Heart left ventricle (tissue), 16 donors: ENCODE results near the gene THADA. TPM values are rescaled to one million over a fixed set of nuclear protein-coding genes. Genes with fewer than 3 reads are reported as not detected.
A peak's percentile ranks its signal among the peaks of the same experiment; 100 is the strongest.

Experiments used
- ATAC-seq, 4 donors: fragments of 200-7000 bp; cut with Tn5 transposase; one replicate each; pipeline ENCODE4 v1.9.1; 2020 to 2022; ENCODE audit warnings: moderate library complexity in 4 of 4, mild to moderate bottlenecking in 3 of 4, moderate number of reproducible peaks in 1 of 4
- DNase-seq, 5 donors: peaks; one replicate each; pipeline ENCODE4 v3.0.0-alpha.2; 2020
- H3K27ac ChIP-seq, 12 donors: fragments of 200-600 bp; sonication (generic) in 4 of 12; one replicate each; pipeline versions ENCODE4 v1.5.0 to v1.8.0; 2016 to 2022; ENCODE audit warnings: mild to moderate bottlenecking in 2 of 12
- H3K27me3 ChIP-seq, 9 donors: fragments of 200-600 bp; sonication (generic) in 2 of 9; one replicate each; pipeline versions ENCODE4 v1.5.1 to v1.8.0; 2016 to 2022; ENCODE audit warnings: mild to moderate bottlenecking in 3 of 9
- H3K36me3 ChIP-seq, 9 donors: fragments of 200-600 bp; sonication (generic) in 2 of 9; one replicate each; pipeline versions ENCODE4 v1.5.0 to v1.8.0; 2018 to 2022; ENCODE audit warnings: mild to moderate bottlenecking in 2 of 9
- H3K4me1 ChIP-seq, 12 donors: fragments of 200-600 bp; sonication (generic) in 4 of 12; one replicate each; pipeline versions ENCODE4 v1.5.0 to v1.8.0; 2016 to 2022; ENCODE audit warnings: mild to moderate bottlenecking in 3 of 12
- H3K4me3 ChIP-seq, 12 donors: fragments of 200-600 bp; sonication (generic) in 4 of 12; one replicate each; pipeline versions ENCODE4 v1.5.0 to v1.8.0; 2017 to 2022; ENCODE audit warnings: mild to moderate bottlenecking in 9 of 12, moderate library complexity in 4 of 12
- H3K9me3 ChIP-seq, 12 donors: fragments of 200-600 bp; sonication (generic) in 4 of 12; one replicate each; pipeline versions ENCODE4 v1.5.0 to v1.8.0; 2016 to 2022; ENCODE audit warnings: mild to moderate bottlenecking in 1 of 12
- POLR2A ChIP-seq, 2 donors: fragments of 450-650 bp; IDR thresholded peaks; one replicate each; pipeline ENCODE4 v1.6.1; 2017; ENCODE audit warnings: antibody characterized with exemption in 2 of 2, mild to moderate bottlenecking in 2 of 2, moderate library complexity in 2 of 2
- WGBS, 4 donors: extraction: QIAGEN DNeasy Blood & Tissue Kit in 2 of 4; methylation state at CpG; one replicate each; pipeline versions ENCODE4 v1.1.5 to v1.1.7; 2013 to 2018; 5-methylcytosine and 5-hydroxymethylcytosine counted together
- intact Hi-C, 10 donors: fragments of 100-400 bp; cut with DNase I; formaldehyde crosslinking; loops; one replicate each; pipeline versions ENCODE4 v1.11.1 to v1.14.2; 2022
- polyA plus RNA-seq, 2 donors: library from polyadenylated mRNA; stranded (reverse); fragments of 200-250 nt; gene quantifications; one replicate each; pipeline ENCODE4 v1.2.3, GENCODE V29; 2013
- total RNA-seq, 9 donors: library from RNA; depleted of rRNA in 2 of 9; stranded (reverse); fragments of >200 nt in 2 of 9; fragmentation: NEBNext Ultra II Directional in 3 of 9; extraction: Animal tissue kit (Norgen Biotek cat#: 25700) in 3 of 9; gene quantifications; one replicate each; pipeline versions ENCODE4 v1.1.0 to v1.2.4, GENCODE V29; 2016 to 2023
- TF ChIP-seq, protein P1 (sequence below), 12 donors: fragments of 200-600 bp; sonication (generic) in 4 of 12; IDR thresholded peaks; one replicate each; pipeline versions ENCODE4 v1.5.0 to v1.8.0; 2018 to 2022; ENCODE audit warnings: antibody characterized with exemption in 12 of 12, mild to moderate bottlenecking in 5 of 12
- donor health status: ischemic (EF 13 %, LVEDD 7.1; RV severe dilation, severe dysfunction).
- donor health status: healthy with polysubstance abuse.
- donor health status: DM: no; HTN: yes; CAD: no.
- donor health status: DM: no; HTN: no; CAD: no.
- donor health status: ischemic (EF 25% LVEDD 6.9; RV normal size, moderate dysfunction).
- donor health status: ischemic (EF 25% LVEDD 5.7; RV mildly dilated, moderate dysfunction).
- donor health status: healthy.
- donor health status: DM: yes; HTN: yes; CAD: no.
- donor health status: ischemic (EF 35%, LVEDD 5.7; RV mildly dilated, moderate dysfunction).
- donor health status: nonischemic (EF 11% LVEDD 7.7; RV severe dilation, severe dysfunction).
- donor health status: DM: yes; HTN: yes; CAD: no.
- donor health status: PGD.
- donor health status: ischemic (EF 29% LVEDD 5.4; RV normal size, mild dysfunction).
- donor health status: nonischemic (EF 23%, LVEDD 6.1; RV moderate dilation, normal function).

Gene THADA
- total and polyA plus RNA-seq, 11 donors, result 6.8 to 21.4 (median 13.0) TPM

DNA sequence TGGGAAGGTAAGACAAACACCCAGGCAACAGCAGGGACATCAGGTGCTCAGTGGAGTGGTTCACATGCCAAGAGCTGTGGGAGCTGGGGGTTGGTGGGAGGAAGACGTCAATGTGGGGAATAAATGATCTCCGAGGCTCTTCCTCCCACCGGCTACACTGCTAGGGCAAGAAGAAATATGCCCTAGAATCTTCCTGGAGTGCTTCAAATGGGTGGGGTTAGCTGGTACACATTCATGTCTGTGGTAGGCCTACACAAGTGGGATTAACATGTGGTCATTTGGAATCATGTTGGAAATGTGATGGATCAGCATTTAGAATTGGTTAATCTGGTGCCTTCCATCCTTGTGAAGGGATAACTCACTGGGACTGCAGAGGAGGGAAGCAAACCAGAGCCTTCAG is 357.0 kb downstream of the THADA start:
- Histone ChIP-seq H3K4me1 (peaks cover 0 to 64% (median 1%) of the 10 kb centered on the region in 12 donors), H3K9me3 (no peaks in the 10 kb centered on the region), H3K27me3 (no peaks in the 10 kb centered on the region), H3K27ac (peak overlapping the region in 2 of 12 donors; percentile 56 to 95), H3K36me3 (no peaks in the 10 kb centered on the region), H3K4me3 (no peak overlapping the region)
- intact Hi-C loops, result loop anchor here in 1 of 10 donors (10.0 kb wide), 2 partner anchors 306 to 384 kb away; no protein-coding TSS in a partner anchor
- no peak for ATAC-seq
- WGBS, 4 donors, result 89 to 96% (median 94%) methylated on average over 3 of the region's 3 CpGs
- no peak for DNase-seq
- TF ChIP-seq POLR2A (IDR thresholded peaks at IDR 0.05), result no peak
- TF ChIP-seq, protein P1, sequence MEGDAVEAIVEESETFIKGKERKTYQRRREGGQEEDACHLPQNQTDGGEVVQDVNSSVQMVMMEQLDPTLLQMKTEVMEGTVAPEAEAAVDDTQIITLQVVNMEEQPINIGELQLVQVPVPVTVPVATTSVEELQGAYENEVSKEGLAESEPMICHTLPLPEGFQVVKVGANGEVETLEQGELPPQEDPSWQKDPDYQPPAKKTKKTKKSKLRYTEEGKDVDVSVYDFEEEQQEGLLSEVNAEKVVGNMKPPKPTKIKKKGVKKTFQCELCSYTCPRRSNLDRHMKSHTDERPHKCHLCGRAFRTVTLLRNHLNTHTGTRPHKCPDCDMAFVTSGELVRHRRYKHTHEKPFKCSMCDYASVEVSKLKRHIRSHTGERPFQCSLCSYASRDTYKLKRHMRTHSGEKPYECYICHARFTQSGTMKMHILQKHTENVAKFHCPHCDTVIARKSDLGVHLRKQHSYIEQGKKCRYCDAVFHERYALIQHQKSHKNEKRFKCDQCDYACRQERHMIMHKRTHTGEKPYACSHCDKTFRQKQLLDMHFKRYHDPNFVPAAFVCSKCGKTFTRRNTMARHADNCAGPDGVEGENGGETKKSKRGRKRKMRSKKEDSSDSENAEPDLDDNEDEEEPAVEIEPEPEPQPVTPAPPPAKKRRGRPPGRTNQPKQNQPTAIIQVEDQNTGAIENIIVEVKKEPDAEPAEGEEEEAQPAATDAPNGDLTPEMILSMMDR (IDR thresholded peaks at IDR 0.05), result no peak

DNA sequence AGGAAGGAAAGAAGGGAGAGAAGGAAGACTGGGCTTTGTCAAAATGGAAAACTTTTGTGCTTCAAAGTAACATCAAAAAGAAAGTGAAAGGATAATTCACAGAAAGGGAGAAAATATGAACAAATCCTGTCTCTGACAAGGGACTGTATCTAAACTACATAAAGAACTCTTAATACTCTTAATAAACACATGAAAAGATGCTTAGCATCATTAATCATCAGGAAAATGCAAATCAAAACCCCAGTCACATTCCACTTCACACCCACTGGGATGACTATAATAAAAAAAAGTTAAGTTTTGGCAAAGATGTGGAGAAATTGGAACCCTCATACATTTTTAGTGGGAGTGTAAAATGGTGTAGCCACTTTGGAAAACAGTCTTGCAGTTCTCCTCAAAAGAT is 357.7 kb downstream of the THADA start:
- H3K27ac ChIP-seq, result peak overlapping the region in 4 of 12 donors; percentile 4 to 95 (median 14)
- TF ChIP-seq, protein P1 (IDR thresholded peaks at IDR 0.05), result no peak
- TF ChIP-seq POLR2A (IDR thresholded peaks at IDR 0.05), result no peak

DNA sequence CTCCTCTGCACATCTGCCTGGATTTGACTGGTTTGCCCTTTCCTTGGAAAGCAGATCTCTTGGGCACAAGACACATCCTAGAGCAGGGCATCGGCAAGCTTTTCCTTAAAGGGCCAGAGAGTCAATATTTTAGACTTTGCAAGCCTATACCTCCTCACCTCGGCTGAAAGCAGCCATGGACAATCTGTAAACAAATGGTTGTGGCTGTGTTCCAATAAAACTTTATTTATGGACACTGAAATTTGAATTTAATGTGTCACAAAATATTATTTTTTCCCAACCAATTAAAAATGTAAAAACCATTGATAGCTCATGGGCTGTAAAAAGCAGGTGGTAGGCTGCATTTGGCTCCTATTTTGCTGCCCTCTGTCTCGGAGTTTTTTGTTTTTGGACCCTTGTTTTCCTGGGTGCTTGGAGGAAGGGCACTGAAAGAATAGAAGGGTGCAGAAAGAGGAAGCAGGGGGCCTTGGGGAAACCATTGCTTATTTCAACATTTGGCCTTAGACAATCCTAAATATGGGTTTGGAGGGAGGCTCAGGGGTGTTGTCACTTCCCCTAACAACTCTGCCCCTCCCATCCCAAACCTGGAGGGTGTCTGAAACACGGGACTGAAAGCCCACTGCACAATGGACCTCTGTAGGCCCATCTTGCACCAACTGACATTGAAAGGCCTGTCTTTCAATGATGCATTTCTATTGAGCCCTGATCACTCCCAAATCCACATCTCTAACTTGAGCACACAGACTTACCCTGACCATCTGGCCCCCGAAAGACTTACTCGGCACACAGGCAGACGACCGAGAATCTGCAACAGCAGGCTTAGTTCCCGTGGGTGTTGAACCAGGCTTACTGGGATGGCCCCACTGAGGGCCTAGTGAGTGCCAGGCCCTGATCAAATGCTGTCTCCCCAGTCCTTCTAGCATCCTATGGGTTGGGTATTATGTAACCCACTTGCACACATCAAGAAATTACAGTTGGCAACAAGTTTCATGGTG is 362.3 kb downstream of the THADA start:
- no peaks in the 10 kb centered on the region for H3K9me3 ChIP-seq
- peaks cover 0 to 27% (median 7%) of the 10 kb centered on the region in 9 donors for H3K36me3 ChIP-seq
- peak in 2 of 4 donors; percentile 31 to 55 for ATAC-seq
- H3K4me3 ChIP-seq, result no peak overlapping the region
- 85 to 87% (median 85%) methylated on average over 9 of the region's 9 CpGs for WGBS, 4 donors
- H3K27me3 ChIP-seq, result no peaks in the 10 kb centered on the region
- no peak for DNase-seq
- intact Hi-C loops, result loop anchor here in 7 of 10 donors (5.0 to 10.0 kb wide), 9 partner anchors 244 to 406 kb away; no protein-coding TSS in a partner anchor
- H3K4me1 ChIP-seq, result peaks cover 0 to 89% (median 12%) of the 10 kb centered on the region in 12 donors
- TF ChIP-seq, protein P1 (IDR thresholded peaks at IDR 0.05), result no peak
- no peak for TF ChIP-seq POLR2A (IDR thresholded peaks at IDR 0.05)
- H3K27ac ChIP-seq, result peak overlapping the region in 3 of 12 donors; percentile 6 to 73 (median 14)

More for the DNA sequence above, 357.7 kb downstream of the THADA start:
- Histone ChIP-seq H3K27me3 (no peaks in the 10 kb centered on the region), H3K4me3 (no peak overlapping the region), H3K36me3 (no peaks in the 10 kb centered on the region), H3K4me1 (peaks cover 0 to 70% (median 1%) of the 10 kb centered on the region in 12 donors), H3K9me3 (no peaks in the 10 kb centered on the region)
- intact Hi-C loops, result loop anchor here in 1 of 10 donors (10.0 kb wide), 2 partner anchors 307 to 383 kb away; no protein-coding TSS in a partner anchor
- peak in 1 of 4 donors; percentile 12 for ATAC-seq
- DNase-seq, result no peak
